Hepatocyte (in vitro differentiated cells): ENCODE data around the gene ZNF276.

Experiments
- CTCF ChIP-seq: fragments of 200-600 bp; sonication (generic); IDR thresholded peaks from 2 replicates; pipeline ENCODE4 v1.5.1; 2016; ENCODE audit warnings: antibody characterized with exemption, mild to moderate bottlenecking; ENCODE audit not compliant: poor library complexity
- EZH2 ChIP-seq: fragments of 200-600 bp; sonication (generic); IDR thresholded peaks from 2 replicates; pipeline ENCODE4 v1.6.1; 2016; ENCODE audit warnings: antibody characterized with exemption, mild to moderate bottlenecking, borderline replicate concordance
- EZH2phosphoT487 ChIP-seq: fragments of 200-600 bp; sonication (generic); IDR thresholded peaks from one replicate; pipeline ENCODE4 v1.6.1; 2018; ENCODE audit warnings: antibody characterized with exemption, mild to moderate bottlenecking, low read depth, moderate library complexity; ENCODE audit not compliant: unreplicated experiment, severe bottlenecking

- TF ChIP-seq CTCF = no peak
- TF ChIP-seq EZH2 = no peak
- TF ChIP-seq EZH2phosphoT487 = no peak
Measured at GRCh38 chr16:89779231-89779908, 58.0 kb downstream of the ZNF276 start.
